SHP77 treated with DMSO at 0.1 percent for 48 hours (cell line): ENCODE data around the gene RELN.

Source experiments
- DNase-seq: peaks from one replicate; lab custom pipeline; 2025; lab: John Stamatoyannopoulos, UW

RELN gene

DNA sequence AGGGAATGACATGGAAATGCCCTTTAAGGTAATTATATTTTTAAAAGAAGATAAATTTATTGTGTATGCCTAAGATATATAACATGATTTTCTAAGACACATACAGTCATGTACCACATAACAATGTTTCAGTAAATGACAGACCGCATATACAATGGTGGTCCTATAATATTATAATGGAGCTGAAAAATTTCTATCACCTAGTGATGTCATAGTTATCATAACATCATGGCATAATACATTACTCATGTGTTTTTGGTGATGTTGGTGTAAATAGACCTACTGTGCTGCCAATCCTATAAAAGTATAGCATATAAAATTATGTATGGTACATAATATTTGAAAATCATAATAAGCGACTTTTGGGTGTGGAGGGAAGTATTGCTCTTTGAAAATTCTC is 306.1 kb downstream of the RELN start:
- no peak for DNase-seq

DNA sequence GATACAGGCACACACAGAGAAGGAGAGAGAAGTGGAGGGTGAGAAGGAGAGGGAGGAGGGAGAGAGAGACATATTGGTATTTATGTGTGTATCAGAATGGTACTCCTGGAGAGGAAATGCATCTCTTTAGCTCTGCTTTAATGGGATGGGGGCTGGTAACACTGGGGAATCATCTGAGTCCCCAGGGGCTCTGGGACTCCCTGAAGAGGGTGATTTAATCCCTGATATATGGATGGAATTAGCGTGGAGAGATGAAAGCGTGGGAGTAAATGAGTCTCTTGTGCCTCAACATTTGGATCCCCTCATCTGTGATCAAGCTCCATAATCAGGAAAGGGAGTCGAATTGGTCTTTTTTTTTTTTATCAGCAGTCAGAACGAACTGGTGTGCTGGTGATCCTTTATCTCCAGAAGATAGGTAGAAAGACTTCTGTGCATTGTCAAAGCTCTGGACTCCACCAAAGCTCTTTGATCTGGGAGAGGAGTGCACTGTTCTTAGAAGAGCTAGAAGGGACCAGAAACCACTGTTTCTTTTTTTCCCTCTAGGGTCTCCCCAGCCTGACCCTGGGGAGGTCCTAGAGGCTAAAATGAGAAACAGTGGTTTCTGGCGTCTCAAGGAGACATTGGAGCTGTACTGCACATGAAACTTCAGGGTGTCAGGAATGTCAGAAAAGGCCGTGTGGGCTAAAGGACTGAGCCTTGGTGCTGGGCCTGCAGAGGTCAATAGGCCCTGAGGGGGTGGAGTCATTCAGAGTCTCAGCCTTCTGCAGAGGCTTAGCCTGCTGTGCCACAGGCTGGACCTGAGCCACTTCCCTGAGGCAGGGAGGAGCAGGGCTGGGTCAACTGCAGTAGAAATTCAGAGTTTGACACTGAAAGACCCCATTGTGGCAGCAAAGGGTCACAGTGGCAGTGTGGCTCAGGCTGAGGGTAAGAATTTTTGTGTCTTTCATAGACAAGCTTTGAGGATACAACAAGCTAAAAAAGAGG is 309.0 kb downstream of the RELN start:
- DNase-seq: no peak

DNA sequence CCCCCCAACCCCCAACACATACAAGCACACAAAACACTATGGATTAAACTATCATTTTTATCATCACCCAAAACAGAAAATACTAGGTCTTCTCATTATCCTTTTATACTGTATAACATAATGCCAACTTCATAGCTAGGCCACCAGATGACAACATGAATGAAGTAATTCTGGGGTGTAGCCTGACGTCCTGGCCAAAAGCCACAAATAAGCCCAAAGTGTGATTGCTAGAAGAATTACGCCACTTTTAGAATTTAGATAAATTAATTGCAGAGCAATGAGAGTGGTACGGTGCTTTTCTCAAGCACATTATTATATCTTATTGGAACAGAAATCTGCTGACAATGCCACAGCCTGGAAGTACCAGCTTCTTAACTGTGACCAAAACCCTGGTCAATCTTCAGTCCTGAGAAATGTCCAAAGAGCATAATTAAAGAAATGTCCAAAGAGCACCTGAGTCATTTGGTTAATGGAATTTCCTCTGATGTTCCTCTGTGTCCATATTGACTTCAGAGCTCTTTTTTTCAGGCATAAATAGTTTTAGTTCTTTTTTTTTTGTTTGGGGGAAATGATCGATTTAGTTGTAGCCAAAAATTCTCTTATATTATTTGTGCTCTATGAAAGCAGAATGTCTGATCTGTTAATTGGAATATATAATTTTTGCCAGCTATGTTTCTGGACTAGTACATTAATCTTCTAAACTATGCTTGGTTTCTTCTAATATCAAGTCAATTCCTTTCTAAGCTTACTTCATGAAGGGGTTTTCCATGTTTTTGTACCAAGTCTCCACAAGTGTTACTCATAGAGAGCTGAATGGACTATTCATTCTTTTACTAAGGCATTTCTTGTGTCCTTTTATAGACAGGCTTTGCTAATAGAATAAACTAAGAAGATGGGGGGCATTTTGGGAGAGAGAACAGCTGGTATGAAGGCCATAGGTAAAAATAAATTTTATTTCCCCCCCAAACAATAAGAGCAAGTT is 310.0 kb downstream of the RELN start:
- DNase-seq: no peak

DNA sequence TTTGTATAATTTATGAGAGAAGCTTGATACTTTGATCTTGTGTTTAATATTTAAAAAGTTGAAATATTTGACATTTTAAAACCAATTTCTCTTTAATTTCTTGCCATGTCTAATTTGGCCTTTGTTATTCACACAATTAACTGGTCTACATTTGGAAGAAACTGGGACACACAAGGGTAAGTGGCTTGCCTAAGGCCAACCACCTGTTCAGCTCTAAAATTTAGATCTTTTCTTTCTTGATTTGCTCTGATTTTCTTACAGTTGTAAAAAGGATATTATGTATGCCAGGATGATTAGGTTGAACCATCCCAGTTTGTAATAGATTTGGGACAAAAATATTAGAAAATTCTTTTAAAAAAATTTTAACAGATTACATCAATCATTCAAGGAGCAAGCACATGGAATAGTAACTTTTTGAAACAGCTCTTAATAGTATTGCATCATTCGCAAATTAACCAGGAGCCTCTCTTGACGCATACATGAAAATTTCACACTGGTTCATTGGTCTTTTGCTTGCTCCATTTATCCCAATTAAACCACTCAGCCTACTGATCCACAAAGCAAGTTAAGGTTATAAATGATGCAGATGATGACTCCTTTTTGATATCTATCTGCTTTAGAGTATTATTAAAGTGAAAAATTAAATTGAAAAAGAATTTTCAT is 321.0 kb downstream of the RELN start:
- no peak for DNase-seq

DNA sequence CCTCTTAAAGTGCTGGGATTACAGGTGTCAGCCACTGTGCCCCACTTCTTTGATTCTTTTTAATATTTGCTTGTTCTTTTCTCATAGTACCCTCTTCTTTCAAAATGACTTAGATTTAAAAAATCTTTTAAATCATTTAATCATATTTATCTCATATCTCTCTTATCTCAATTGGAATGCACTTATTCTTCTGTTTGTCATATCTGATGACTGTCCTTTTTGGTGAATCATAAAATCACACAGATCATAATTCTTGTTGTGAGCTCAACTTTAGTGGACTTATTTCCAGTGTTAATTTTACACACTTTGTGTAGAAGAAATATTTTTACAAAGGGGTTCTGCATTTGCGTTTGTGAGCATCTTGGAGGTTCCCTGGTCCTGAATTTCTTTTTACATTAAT is 323.1 kb downstream of the RELN start:
- DNase-seq: no peak

DNA sequence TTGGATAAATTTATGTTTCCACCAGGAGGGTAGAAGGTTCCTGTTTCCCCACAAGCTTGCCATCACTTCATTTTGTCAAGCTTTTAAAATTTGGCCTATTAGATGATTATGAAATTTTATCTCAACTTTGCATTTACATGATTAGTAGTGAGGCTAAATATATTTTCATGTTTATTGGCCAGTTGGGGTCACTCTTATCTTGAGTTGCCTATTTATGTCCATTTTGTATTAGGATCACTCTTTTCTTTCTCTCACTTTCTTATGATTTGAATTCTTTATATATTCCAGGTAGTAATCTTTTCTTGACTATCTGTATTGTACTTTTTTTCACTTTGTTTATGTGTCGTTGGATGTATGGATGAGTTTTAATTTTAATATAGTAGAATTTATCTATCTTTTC is 324.9 kb downstream of the RELN start:
- DNase-seq: no peak

DNA sequence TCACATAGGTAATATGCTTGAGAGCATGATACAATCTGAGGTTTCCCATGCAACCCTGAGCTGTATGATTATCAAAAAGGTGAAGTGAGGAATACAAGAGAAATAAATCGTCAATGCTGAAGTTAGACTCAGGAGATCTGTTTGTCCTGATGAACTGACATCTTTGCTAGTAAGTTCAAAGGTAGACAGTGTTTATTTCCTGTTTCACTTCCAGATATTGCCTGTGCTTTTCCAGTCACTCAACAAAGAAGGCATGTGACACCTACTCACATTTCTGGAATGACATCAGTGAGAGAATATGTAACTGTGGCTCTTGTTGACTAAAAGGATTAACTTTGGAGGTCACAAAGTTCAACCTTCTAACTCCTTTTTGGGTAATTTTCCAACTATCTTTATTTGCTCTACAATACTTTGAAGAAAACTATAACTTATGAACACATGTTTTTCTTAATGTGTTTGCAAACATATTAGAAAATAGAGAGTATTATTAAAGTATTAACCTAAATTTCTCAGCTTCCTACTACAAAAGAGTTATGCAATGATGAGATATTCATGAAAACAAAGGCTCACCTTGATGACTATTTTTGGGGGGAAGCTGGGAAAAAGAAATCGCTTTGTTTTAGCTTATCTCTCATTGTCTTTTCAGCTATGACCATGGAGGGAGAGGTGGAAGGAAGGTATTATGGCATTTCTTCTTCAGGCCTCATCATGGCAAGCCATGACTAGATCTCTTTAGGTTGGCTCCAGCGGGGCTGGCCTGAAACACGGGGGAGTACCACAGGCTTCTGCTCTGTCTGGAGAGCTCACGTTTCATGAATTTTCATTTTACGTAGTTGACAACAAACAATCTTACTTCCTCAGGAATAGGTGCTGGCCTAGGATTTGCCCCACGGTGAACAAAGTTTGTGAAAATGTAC is 328.7 kb downstream of the RELN start:
- no peak for DNase-seq

DNA sequence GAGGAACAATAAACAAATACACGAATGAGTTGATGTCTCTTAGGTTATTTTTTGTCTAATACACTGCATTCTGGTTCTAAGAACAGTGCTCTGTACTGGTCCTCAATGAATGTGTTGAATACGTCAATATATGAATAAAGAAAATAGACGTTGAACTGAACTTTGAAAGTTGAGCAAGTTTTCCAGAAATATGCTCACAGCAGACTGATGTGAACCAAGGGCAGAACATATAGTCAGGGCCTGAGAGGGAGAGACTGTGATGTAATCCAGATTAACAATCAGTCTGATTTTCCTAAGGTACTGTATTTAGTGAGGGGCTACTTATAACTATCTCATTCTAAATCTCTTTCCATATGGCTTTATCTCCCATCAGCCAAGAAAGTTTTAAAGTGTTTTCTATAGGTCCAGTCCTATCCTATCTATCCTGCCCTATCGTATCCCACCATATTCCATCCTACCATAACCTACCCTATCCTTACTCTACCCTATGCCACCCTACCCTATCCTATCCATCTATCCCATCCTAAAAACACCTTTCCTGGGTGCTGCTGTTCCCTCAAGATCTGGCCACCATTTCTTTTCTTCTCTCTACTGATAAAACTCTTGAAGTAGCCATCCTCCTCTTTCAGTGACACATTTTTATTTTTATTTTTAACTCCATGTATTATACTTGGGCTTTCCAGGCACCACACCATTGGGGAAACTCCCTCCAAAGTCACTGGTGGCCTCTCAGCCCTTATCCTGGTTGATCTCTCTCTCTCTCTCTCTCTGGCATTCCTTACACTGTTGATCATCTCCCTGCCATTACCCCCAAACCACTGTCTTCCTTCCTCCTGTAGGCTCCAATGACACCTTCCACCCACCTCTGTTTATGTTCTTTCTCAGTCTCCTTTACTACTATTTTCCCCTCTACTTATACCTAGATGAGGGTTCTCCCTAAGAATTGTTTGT is 331.1 kb downstream of the RELN start:
- DNase-seq: no peak

DNA sequence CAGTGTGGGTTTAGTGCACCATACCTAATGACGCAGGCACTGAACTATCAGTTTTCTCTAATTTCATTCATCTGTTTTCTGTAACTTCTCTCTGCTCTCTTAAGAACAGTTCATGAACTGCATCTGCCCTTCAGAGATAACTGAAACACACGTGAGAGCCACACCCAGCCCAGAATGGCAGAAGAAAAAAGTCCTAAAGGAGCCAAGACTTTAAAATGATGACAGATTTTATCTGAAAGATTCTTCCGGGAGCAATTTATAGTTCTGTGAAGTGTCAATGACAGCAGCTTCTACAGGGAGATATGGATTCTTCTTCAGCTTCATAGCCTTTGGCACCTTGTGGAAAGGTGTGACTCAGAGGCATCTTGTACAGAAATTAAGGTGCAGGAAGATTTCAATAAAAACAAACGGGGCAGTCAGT is 332.0 kb downstream of the RELN start:
- no peak for DNase-seq

DNA sequence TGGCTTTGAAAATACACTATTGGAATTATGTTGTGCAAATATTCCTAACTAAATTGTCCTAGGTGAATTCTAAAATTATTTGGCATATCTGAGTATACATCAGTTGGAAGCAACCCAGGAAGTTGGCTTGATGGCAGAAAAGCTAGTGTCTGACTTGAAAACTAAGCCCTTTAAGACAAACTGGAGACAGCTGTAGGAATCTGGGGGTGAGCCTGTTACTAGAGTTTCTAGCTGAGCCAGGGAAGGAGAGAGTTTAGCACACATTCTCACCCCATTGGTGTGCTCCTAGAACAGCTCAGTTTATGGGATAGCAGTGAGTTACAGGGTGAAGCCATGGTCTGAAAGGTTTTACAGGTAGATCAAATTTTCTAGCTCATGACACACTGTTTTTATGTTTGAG is 333.2 kb downstream of the RELN start:
- DNase-seq: no peak

DNA sequence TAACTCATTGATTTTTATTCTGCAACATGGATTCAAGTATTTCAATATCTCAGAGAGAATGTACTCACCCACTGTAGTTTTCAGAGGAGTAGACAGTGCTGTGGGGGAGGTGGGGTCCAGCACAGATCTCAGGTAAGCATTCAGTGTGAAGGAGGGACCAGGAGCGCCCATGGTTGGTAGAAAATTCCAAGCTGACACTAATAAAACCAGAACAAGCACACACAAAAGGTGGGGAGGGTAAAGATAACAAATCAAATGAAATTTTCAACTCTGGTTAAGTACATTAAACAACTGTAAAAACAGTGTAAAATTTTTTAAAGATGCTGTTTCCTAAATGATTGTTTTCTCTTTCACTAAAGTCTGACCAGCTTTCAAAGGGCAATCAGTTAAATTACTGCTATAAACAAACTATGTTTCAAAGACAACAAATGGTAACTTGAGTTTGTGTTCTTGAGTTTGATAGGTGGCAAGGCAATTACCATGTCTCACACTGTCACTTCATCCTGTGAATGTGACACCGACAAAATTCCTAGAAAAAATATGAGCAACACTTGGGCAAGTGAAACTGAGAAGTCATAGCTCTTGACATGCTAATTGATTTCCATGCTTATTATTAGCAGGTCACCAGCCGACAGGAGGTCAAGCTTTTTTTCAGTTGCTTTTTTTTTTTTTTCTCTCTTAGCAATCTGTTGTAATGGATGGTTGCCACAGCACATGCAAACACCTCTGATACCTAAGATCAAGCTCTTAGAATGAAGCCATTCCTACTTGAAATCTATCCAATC is 337.7 kb downstream of the RELN start:
- DNase-seq: no peak

DNA sequence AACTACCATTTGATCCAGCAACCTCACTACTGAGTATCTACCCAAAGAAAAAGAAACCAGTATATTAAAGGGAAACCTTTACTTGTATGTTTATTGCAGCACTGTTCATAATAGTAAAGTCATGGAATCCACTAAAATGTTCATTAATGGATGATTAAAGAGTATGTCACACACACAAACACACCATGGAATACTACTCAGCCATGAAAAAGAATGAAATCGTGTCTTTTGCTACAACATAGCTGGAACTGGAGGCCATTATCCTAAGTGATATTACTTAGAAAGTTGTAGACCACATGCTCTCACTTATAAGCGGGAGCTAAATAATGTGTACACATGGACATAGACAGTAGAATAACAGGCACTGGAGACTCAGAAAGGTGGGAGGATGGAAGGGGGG is 340.4 kb downstream of the RELN start:
- no peak for DNase-seq

DNA sequence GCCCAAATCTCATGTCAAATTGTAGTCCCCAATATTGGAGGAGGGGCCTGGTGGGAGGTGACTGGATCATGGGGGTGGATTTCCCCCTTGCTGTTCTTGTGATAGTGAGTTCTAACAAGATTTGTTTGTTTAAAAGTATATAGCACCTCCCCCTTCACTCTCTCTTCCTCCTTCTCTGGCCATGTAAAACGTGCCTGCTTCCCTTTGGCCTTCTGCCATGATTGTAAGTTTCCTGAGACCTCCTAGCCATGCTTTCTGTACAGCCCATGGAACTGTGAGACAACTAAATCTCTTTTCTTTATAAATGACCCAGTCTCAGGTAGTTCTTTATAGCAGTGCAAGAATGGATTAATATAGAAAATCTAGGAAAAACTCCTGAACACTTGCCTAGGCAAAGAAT is 341.3 kb downstream of the RELN start:
- DNase-seq: no peak

DNA sequence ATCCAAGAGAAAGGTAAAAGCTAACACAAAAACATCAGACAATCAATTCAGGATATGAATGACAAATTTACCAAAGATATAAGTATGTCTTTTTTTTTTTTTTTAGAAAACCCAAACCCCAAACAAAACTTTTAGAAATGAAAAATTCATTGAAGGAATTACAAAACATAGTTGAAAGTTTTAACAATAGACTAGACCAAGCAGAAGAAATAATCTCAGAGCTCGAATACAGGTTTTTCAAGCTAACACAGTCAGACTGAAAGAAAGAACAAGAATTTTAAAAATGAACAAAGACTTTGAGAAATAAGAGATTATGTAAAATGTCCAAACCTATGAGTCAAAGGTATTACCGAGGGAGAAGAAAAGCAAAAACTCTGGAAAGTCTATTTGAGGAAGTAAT is 345.1 kb downstream of the RELN start:
- DNase-seq: no peak

DNA sequence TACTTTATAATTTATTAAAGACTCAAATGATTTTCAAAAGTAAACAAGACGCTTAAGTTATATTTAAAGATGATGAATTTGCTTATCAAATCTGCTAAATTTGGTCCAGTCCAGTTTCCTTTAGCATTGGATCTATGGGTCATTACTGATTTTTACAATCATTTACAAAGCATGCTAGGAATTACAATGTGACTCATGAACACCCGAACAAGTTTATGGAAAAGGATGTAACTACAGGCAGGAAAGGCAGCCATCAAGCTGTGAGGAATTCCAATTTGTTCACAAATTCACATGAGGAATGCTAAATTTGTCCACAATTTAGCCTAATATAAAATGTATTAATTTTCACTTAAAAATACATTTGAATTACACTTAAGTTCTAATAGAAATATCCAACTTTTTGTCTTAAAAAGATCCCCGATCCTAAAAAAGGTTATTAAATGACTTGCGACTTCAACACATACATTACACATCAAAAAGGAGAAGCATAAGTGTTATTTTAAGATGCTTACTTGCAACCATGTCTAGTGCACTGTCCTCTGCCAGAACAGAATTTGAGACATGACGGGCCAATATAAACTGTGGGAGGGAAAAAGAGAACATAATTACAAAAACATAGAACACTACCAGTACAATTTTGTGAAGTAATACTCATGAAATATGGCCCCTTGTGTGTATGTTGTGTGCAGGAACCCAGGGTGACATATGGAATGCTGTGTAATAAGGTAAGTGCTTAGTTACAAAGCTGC is 349.3 kb downstream of the RELN start:
- DNase-seq: no peak

DNA sequence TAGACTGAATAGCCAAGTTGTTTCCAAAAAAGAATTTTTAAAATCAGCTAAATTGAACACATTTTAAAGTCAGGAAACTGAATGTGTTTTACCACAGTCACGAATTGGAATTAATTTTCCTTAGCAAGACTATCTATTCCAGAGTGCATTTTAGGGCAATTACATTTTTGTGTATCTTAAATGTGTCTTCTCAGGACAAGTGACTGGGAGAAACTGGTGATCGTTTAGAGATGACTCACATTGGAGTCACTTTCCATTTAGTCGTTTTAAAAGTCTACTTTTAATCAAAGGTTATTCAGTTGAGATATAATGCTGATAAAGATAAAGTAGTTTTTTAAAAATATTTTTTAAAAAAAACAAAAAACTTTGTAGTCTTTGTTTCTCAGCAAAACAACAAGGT is 351.7 kb downstream of the RELN start:
- DNase-seq: no peak

DNA sequence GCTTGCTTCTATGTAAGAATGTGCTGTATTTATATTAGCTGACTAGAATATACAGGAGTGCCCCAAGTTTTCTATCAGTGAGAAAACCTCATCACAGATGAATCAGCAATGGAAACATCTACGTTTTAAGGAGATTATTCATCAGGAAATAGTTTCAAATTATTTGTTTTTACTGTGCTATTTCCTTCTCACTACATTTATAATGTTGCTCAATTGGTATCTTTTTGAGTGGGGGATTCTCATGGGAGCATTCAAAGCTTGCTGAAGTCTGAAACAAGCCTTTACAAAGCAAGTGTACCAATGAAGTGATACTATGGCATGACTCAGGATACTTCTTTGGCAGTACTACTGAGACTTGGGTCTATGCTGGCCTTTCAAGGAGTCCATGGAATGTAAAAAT is 352.4 kb downstream of the RELN start:
- DNase-seq: no peak

DNA sequence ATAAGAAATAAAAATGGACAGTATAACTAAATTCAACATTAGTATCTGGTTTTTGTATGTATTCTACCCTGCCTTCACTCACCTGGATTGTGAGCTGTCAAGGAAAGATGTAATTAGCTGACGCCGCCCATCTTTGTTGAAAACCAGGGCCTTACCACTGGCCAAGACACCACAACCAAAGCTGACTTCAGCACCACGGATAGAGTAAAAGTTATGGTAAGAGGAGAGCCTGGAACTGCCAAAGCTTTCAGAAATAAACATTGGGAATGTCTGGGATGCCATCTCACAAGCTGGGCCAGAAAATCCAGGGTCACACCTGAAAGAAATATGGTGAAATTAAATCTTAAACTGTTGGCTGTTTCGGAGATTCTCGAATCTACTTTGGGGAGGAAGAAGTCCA is 353.3 kb downstream of the RELN start:
- DNase-seq: no peak
